GM13977 (cell line): ENCODE measurements around the gene FDXR.
"Not testable (repeated sequence)": the region's sequence is repeated elsewhere in the genome, so short reads cannot be mapped to it uniquely, and the experiment has no call there.

Source experiments
- DNase-seq: peaks from one replicate; pipeline ENCODE4 v3.0.0; 2012; ENCODE audit warnings: low spot score
- CTCF ChIP-seq: IDR thresholded peaks from 2 replicates; pipeline ENCODE4 v1.5.1; 2012; ENCODE audit warnings: mild to moderate bottlenecking, control low read depth; ENCODE audit not compliant: insufficient read depth; ENCODE audit errors: extremely low read depth, missing control alignments
- in situ Hi-C: fragments of 300-500 bp; cut with MboI; formaldehyde crosslinking; loops from one replicate; pipeline ENCODE4 v1.12.0; 2022; ENCODE audit warnings: low sequenced_read_pairs, low pct_unique_long_range_greater_than_20kb, mixed read lengths, inconsistent platforms; ENCODE audit not compliant: unreplicated experiment

FDXR gene

DNA sequence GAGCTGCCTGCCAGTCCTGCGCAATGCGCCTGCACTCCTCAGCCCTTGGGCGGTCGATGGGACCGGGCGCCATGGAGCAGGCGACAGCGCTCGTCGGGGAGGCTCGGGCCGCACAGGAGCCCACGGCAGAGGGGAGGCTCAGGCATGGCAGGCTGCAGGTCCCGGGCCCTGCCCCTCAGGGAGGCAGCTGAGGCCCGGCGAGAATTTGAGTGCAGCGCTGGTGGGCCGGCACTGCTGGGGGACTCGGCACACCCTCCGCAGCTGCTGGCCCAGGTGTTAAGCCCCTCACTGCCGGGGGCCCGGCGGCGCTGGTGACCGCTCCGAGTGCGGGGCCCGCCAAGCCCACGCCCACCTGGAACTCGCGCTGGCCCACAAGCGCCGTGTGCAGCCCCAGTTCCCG, 34.2 kb upstream of the FDXR start:
- TF ChIP-seq CTCF = no peak
- no peak for DNase-seq
- in situ Hi-C loops = no loop called here

GRCh38 chr17:74906214-74906793, 33.5 kb upstream of the FDXR start:
- DNase-seq = not testable (repeated sequence)

DNA sequence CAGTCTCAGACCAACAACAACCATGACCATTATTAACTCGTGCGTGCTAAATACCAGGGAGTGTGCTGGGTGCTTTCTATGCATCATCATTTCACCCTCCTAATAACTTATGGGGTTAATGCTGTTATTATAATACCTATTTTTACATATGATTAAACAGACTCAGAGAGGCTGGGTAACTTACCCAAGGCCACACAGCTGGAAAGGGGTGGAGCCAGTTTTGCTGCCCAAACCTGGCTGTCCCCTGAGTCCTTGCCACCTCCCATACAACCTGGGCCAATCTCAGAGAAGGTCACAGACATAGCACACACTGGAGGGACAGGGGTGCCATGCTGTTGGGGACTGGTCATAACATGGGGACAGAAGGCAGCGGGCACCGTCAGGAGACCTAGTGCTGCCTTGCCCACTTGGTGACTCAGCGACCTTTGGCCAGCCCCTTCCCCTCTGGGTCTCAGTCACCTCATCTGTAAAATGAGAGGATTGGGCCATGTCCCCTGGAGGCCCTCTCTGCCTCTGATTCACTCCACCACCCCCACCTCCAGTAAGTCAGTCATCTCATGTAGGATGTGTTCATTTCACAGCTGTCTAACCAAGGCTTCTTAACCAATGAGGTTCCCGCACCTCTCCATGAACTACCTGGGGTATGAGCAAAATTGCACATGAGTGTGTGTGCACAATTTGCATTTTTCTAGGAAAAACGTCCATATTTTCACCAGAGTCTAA, 32.1 kb upstream of the FDXR start:
- DNase-seq = no peak
- TF ChIP-seq CTCF = no peak
- in situ Hi-C loops = no loop called here

More at GRCh38 chr17:74906214-74906793, 33.5 kb upstream of the FDXR start:
- in situ Hi-C loops = not testable (repeated sequence)

DNA sequence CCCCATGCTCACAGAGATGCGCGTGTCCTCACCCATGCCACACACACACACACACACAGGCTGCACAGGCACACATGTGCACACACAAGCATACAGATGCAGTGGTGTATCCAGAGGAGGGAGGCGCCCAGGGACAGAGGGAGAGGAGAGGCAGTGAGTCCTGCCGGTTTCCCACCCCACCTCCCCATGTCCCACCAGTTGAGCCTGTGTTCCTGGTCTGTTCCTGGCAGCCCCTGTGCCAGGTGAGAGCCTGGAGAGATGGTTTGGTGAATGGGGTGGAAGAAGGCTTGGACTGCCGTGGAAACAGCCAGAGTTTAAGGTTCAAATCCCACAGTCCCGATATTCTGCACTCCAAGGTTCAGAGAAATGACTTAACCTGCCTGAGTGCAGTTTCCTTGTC, 30.9 kb upstream of the FDXR start:
- in situ Hi-C loops = no loop called here
- DNase-seq = no peak
- TF ChIP-seq CTCF = no peak

DNA sequence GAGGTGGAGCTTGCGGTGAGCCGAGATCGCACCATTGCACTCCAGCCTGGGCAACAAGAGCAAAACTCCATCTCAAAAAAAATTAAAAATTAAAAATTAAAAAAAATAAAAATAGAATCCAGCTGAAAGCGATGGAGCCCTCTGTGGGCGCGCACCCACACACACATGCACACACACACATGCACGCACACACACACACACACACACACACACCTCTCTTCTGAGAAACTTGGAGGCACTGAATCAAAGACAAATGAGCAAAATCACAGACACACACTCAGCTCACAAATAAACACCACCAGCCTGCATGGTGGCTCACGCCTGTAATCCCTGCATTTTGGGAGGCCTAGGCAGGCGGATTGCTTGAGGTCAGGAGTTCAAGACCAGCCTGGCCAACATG, 30.2 kb upstream of the FDXR start:
- in situ Hi-C loops = no loop called here
- DNase-seq = no peak
- no peak for TF ChIP-seq CTCF

DNA sequence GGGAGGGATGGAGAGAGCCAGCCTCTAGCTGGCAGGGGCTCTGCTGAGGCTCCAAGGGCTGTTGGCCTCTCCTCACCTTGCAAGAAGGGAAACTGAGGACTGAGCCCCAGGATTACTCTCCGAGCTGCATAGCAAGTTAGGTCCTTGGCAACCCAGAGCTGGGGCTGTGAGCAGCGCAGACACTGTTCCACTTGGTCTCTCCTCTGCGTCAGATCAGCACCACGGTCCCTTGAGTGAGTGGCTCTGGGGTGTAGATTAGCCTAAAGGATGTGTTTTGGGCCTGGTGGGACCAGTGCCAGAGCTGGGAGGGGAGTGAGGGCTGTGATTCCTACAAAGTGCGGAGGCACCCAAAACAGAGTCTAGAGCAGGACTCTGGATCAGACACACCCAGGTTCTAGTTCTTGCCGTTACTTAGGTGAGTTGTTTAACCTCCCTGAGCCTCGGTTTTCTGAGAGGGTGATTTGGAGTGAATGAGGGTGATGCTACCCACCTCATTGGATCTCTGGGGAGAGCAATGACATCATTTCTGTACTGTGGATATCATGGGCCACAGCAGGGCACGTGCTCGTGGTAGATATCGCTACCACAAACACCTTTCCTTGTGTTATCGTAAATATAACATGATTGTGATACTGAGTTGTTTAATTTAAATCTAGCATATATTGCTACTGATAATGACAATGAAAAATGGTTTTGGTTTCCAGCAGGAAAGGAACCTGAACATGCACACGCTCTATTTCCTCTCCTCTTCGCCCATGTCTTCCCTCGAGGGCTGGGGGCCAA, 28.8 kb upstream of the FDXR start:
- no peak for DNase-seq
- in situ Hi-C loops = no loop called here
- TF ChIP-seq CTCF = no peak

- DNase-seq = no peak
- in situ Hi-C loops = no loop called here
- TF ChIP-seq CTCF = no peak
Observed at GRCh38 chr17:74900208-74900607, 27.4 kb upstream of the FDXR start.
